IMR-90 (cell line): ENCODE measurements around the gene MAML3.

Source experiments
- BHLHE40 ChIP-seq: fragments of 150-350 bp; IDR thresholded peaks from 2 replicates; pipeline ENCODE4 v1.6.1; 2016; ENCODE audit warnings: mild to moderate bottlenecking, low read depth, low read length
- CEBPB ChIP-seq: IDR thresholded peaks from 2 replicates; pipeline ENCODE4 v1.6.1; 2012; ENCODE audit warnings: low read depth, low read length, improper control_type of control experiment
- CTCF ChIP-seq: conservative IDR thresholded peaks from 2 replicates; pipeline ENCODE4 v1.5.1; 2012; ENCODE audit warnings: mild to moderate bottlenecking, low read depth, low read length, improper control_type of control experiment
- MAFK ChIP-seq: IDR thresholded peaks from 2 replicates; pipeline ENCODE4 v1.6.1; 2012; ENCODE audit warnings: low read depth, low read length, improper control_type of control experiment
- MXI1 ChIP-seq: IDR thresholded peaks from 2 replicates; pipeline ENCODE4 v1.6.1; 2012; ENCODE audit warnings: low read depth, mild to moderate bottlenecking, low read length, moderate library complexity, borderline replicate concordance
- POLR2A ChIP-seq: IDR thresholded peaks from 2 replicates; pipeline ENCODE4 v1.6.1; 2012; ENCODE audit warnings: mild to moderate bottlenecking, low read depth, low read length
- RAD21 ChIP-seq: IDR thresholded peaks from 2 replicates; pipeline ENCODE4 v1.6.1; 2012; ENCODE audit warnings: low read length, improper control_type of control experiment
- RCOR1 ChIP-seq: IDR thresholded peaks from 2 replicates; pipeline ENCODE4 v1.6.1; 2012; ENCODE audit warnings: mild to moderate bottlenecking, low read length, improper control_type of control experiment; ENCODE audit not compliant: insufficient replicate concordance
- RFX5 ChIP-seq: IDR thresholded peaks from 2 replicates; pipeline ENCODE4 v1.8.0; 2012; ENCODE audit warnings: low read depth, mild to moderate bottlenecking, low read length, moderate library complexity
- SMC3 ChIP-seq: fragments of 150-350 bp; IDR thresholded peaks from 2 replicates; pipeline ENCODE4 v1.6.1; 2016; ENCODE audit warnings: low read depth, mild to moderate bottlenecking, antibody characterized with exemption, low read length, moderate library complexity
- USF2 ChIP-seq: fragments of 150-350 bp; IDR thresholded peaks from 2 replicates; pipeline ENCODE4 v1.6.1; 2017; ENCODE audit warnings: mild to moderate bottlenecking, antibody characterized with exemption, low read length, low read depth

GRCh38 chr4:140089216-140089615 is 64.8 kb downstream of the MAML3 start:
- TF ChIP-seq CTCF (no peak), CEBPB (no peak), RFX5 (no peak), POLR2A (no peak), RCOR1 (no peak), RAD21 (no peak), BHLHE40 (no peak), MAFK (no peak), USF2 (no peak), MXI1 (no peak), SMC3 (no peak)
